Suprapubic skin (tissue), 4 donors: ENCODE data around the gene TTC12.

Experiments used
- POLR2A ChIP-seq, 2 donors: fragments of 450-650 bp; IDR thresholded peaks; one replicate each; pipeline ENCODE4 v1.6.1; 2017; ENCODE audit warnings: antibody characterized with exemption in 2 of 2, mild to moderate bottlenecking in 2 of 2, moderate library complexity in 2 of 2
- POLR2AphosphoS5 ChIP-seq, 3 donors: sonication (generic); formaldehyde crosslinking; IDR thresholded peaks; one replicate each; pipeline ENCODE4 v1.6.1; 2017; ENCODE audit warnings: antibody characterized with exemption in 3 of 3
- TF ChIP-seq, protein P1 (sequence below), 2 donors: fragments of 200-600 bp in 1 of 2; fragments of 450-650 bp in 1 of 2; sonication (generic) in 1 of 2; IDR thresholded peaks; one replicate each; pipeline ENCODE4 v1.5.1; 2016 to 2019; ENCODE audit warnings: antibody characterized with exemption in 2 of 2, mild to moderate bottlenecking in 1 of 2, moderate library complexity in 1 of 2

DNA sequence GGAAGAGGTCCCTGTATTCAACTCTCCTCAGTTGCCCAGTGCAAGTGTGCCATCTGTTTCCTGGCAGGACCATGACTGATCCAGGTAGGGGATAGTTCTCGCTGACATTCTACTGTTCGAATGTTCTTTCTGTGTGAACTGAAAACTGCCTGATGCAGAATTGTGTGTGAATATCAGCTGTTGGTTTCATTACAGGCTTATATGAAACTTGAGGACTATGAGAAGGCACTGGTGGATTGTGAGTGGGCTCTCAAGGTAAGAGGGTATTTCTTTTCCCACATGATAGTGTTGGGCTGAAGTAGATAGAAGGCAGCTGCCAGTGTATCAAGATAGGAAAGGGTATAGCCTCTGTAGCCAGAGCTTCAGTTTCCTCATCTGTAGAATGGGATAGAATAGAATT, 15.3 kb downstream of the TTC12 start:
- TF ChIP-seq, protein P1, sequence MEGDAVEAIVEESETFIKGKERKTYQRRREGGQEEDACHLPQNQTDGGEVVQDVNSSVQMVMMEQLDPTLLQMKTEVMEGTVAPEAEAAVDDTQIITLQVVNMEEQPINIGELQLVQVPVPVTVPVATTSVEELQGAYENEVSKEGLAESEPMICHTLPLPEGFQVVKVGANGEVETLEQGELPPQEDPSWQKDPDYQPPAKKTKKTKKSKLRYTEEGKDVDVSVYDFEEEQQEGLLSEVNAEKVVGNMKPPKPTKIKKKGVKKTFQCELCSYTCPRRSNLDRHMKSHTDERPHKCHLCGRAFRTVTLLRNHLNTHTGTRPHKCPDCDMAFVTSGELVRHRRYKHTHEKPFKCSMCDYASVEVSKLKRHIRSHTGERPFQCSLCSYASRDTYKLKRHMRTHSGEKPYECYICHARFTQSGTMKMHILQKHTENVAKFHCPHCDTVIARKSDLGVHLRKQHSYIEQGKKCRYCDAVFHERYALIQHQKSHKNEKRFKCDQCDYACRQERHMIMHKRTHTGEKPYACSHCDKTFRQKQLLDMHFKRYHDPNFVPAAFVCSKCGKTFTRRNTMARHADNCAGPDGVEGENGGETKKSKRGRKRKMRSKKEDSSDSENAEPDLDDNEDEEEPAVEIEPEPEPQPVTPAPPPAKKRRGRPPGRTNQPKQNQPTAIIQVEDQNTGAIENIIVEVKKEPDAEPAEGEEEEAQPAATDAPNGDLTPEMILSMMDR (IDR thresholded peaks at IDR 0.05) = no peak
- no peak for TF ChIP-seq POLR2AphosphoS5 (IDR thresholded peaks at IDR 0.05)
- TF ChIP-seq POLR2A (IDR thresholded peaks at IDR 0.05) = no peak
